Measurements from ENCODE around the gene EPHA8. TPM values are rescaled to one million over a fixed set of nuclear protein-coding genes. Genes with fewer than 3 reads are reported as not detected.

EPHA8 gene
- total RNA-seq, 3 donors from 2014 or later (not counting 1 experiment from before 2014, with no cell fraction given): not detected

DNA sequence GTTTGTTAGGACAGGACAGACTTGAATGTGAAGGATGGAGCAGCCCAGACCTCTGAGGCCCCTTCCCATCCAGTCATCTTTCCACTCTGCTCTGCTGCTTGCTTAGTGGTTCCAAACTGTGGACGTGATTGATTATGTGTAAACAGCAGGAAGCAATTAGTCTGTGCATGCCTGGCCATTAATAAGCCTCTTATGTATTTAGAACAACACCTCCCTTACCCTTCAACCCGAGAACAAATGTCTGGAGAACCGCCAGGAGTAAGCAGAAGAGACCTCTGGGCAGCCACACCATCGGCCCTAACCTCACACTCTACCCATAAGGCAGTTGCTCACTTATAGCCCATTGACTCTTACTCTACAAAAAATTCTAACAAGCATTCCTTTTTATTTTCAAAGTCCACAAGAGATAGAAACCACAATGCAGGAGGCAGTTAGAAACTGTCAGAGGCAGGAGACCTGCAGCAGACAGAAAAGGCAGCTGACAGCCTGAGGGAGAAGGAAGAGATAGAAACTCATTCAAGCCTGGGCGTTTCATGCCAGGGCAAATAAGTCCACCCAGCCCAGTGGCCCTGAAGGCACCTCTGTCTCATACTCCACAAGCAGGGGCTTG is 5.8 kb upstream of the EPHA8 start:
- H3K9me3 ChIP-seq (ENCODE audit: control insufficient read depth, insufficient read depth, low read length): no peaks in the 10 kb centered on the region
- no peak overlapping the region for H3K27ac ChIP-seq (ENCODE audit: low read length)
- DNase-seq (no peak), ATAC-seq (no peak)
- no peak overlapping the region for H3K4me3 Mint-ChIP-seq
- no peak overlapping the region for H3K4me3 ChIP-seq (ENCODE audit: low read length)
- no peaks in the 10 kb centered on the region for H3K9me3 Mint-ChIP-seq
- TF ChIP-seq, protein P1, sequence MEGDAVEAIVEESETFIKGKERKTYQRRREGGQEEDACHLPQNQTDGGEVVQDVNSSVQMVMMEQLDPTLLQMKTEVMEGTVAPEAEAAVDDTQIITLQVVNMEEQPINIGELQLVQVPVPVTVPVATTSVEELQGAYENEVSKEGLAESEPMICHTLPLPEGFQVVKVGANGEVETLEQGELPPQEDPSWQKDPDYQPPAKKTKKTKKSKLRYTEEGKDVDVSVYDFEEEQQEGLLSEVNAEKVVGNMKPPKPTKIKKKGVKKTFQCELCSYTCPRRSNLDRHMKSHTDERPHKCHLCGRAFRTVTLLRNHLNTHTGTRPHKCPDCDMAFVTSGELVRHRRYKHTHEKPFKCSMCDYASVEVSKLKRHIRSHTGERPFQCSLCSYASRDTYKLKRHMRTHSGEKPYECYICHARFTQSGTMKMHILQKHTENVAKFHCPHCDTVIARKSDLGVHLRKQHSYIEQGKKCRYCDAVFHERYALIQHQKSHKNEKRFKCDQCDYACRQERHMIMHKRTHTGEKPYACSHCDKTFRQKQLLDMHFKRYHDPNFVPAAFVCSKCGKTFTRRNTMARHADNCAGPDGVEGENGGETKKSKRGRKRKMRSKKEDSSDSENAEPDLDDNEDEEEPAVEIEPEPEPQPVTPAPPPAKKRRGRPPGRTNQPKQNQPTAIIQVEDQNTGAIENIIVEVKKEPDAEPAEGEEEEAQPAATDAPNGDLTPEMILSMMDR (IDR thresholded peaks at IDR 0.05): no peak
- H3K36me3 ChIP-seq (ENCODE audit: control insufficient read depth, insufficient read depth, low read length): no peaks in the 10 kb centered on the region
- intact Hi-C loops (cut with micrococcal nuclease): no loop called here
- no peaks in the 10 kb centered on the region for H3K4me1 ChIP-seq (ENCODE audit: control insufficient read depth, insufficient read depth, low read length)
- no peaks in the 10 kb centered on the region for H3K36me3 Mint-ChIP-seq
- peaks cover 5% of the 10 kb centered on the region for H3K27me3 ChIP-seq (ENCODE audit: control insufficient read depth, insufficient read depth, low read length)
- H3K27ac Mint-ChIP-seq: no peak overlapping the region
- peaks cover 37 to 46% of the 10 kb centered on the region in 2 donors for H3K27me3 Mint-ChIP-seq (ENCODE audit: low read depth in 2 of 2)
- H3K4me1 Mint-ChIP-seq: peaks cover 0 to 8% of the 10 kb centered on the region in 2 donors
- 53% methylated on average over 5 of the region's 5 CpGs for WGBS (ENCODE audit: insufficient coverage)

DNA sequence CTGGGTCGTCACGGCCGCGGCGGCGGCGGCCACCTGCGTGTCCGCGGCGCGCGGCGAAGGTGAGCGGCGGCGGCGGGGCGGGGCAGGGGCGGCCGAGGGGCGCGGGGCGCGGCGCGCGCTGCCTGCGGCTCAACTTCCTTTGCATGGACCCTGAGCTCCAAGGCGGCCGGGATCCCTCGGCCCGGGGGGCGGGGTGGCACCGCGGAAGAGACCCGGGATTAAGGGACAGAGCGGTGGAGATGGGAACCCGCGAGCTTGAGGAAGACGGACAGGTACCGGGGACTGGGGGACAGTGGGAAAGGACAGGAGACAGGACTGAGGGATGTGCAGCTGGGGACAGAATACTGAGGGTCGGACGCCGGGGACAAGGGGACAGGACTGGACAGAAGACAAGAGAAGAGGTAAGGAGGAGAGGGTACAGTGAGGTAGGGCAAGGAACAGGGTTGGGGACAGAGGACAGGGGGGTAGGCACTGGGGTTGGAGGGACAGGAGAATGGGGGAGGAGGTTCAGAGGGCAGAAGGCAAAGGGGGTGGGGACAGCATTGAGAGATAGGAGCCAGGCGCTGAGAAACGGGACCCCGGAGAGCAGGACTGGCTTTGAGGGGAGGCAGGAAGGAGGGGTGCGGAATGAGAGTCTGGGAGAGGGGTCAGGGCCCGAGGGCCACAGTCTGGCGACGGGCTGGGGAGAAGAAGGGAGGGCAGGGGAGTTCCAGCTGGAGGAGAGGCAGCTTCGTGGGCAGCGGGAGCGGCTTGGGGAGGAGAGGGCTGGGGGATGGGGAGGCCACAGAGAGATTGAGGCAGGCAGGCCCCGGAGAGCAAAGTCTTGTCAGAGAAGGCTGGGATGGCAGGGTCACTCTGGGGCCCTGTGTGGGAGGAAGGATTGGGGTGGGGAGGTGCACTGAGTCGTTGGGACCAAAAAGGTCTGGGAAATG is 648 bp downstream of the EPHA8 start:
- Histone ChIP-seq H3K27me3 (ENCODE audit: control insufficient read depth, insufficient read depth, low read length) (peaks cover 11% of the 10 kb centered on the region), H3K4me1 (ENCODE audit: control insufficient read depth, insufficient read depth, low read length) (no peaks in the 10 kb centered on the region), H3K9me3 (ENCODE audit: control insufficient read depth, insufficient read depth, low read length) (no peaks in the 10 kb centered on the region), H3K4me3 (ENCODE audit: low read length) (no peak overlapping the region), H3K36me3 (ENCODE audit: control insufficient read depth, insufficient read depth, low read length) (no peaks in the 10 kb centered on the region), H3K27ac (ENCODE audit: low read length) (no peak overlapping the region)
- Mint-ChIP-seq H3K9me3 (no peaks in the 10 kb centered on the region), H3K36me3 (no peaks in the 10 kb centered on the region), H3K27ac (no peak overlapping the region), H3K27me3 (ENCODE audit: low read depth in 2 of 2) (peaks cover 32 to 45% of the 10 kb centered on the region in 2 donors), H3K4me1 (no peaks in the 10 kb centered on the region), H3K4me3 (no peak overlapping the region)
- 5% methylated on average over 57 of the region's 57 CpGs for WGBS (ENCODE audit: insufficient coverage)
- ATAC-seq: no peak
- TF ChIP-seq, protein P1 (IDR thresholded peaks at IDR 0.05): no peak
- DNase-seq: no peak
- intact Hi-C loops (cut with micrococcal nuclease): no loop called here

DNA sequence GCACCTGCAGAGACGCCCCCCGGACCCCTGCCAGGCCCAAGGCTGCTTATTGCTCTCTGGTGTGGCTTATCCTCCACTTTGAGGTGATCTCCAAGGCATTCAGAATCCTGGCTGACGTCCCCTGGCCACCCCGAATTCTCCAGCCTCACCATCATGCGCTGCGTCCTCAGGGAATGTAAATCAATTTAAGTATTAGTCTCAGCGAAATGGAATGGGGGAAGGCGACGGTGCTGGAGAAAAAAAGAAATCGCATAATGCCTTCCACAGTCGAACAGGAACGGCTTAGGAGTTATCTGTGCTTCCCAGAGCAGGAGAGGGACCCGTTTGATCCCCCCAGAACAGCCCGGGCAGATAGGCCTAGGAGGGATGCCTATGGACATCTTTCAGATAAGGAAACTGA is 2.9 kb downstream of the EPHA8 start:
- 73% methylated on average over 14 of the region's 14 CpGs for WGBS (ENCODE audit: insufficient coverage)
- ATAC-seq (no peak), DNase-seq (no peak)
- no peak overlapping the region for H3K4me3 ChIP-seq (ENCODE audit: low read length)
- intact Hi-C loops (cut with micrococcal nuclease): no loop called here
- Mint-ChIP-seq H3K4me3 (no peak overlapping the region), H3K27me3 (ENCODE audit: low read depth in 2 of 2) (peaks cover 25 to 33% of the 10 kb centered on the region in 2 donors), H3K36me3 (no peaks in the 10 kb centered on the region), H3K27ac (no peak overlapping the region), H3K9me3 (no peaks in the 10 kb centered on the region), H3K4me1 (no peaks in the 10 kb centered on the region)
- H3K36me3 ChIP-seq (ENCODE audit: control insufficient read depth, insufficient read depth, low read length): no peaks in the 10 kb centered on the region
- H3K27ac ChIP-seq (ENCODE audit: low read length): no peak overlapping the region
- H3K9me3 ChIP-seq (ENCODE audit: control insufficient read depth, insufficient read depth, low read length): no peaks in the 10 kb centered on the region
- no peaks in the 10 kb centered on the region for H3K4me1 ChIP-seq (ENCODE audit: control insufficient read depth, insufficient read depth, low read length)
- TF ChIP-seq, protein P1 (IDR thresholded peaks at IDR 0.05): no peak
- H3K27me3 ChIP-seq (ENCODE audit: control insufficient read depth, insufficient read depth, low read length): peaks cover 11% of the 10 kb centered on the region
